ENCODE data around the gene C11orf58. TPM values are rescaled to one million over a fixed set of nuclear protein-coding genes. Genes with fewer than 3 reads are reported as not detected.

C11orf58 gene
- total and polyA plus RNA-seq, 5 donors = 124 to 139 (median 129) TPM

GRCh38 chr11:16744128-16744725, 5.8 kb downstream of the C11orf58 start:
- intact Hi-C loops (cut with DNase I) = no loop called here
- peaks cover 9% of the 10 kb centered on the region for H3K4me1 ChIP-seq (ENCODE audit: control insufficient read depth, insufficient read depth, low read length)

GRCh38 chr11:16745950-16746605, 7.6 kb downstream of the C11orf58 start:
- H3K27me3 ChIP-seq (ENCODE audit: control insufficient read depth, insufficient read depth) = no peaks in the 10 kb centered on the region
- DNase-seq = no peak
- ATAC-seq = no peak
- 72% methylated on average over 2 of the region's 2 CpGs for WGBS
- intact Hi-C loops (cut with DNase I) = no loop called here
- no peak overlapping the region for H3K4me3 ChIP-seq (ENCODE audit: low read length)
- H3K27ac ChIP-seq (ENCODE audit: low read length) = no peak overlapping the region
- H3K9me3 ChIP-seq (ENCODE audit: control insufficient read depth, low read length) = no peaks in the 10 kb centered on the region
- H3K4me1 ChIP-seq (ENCODE audit: control insufficient read depth, insufficient read depth, low read length) = peaks cover 6% of the 10 kb centered on the region

More at GRCh38 chr11:16744128-16744725, 5.8 kb downstream of the C11orf58 start:
- H3K27me3 ChIP-seq (ENCODE audit: control insufficient read depth, insufficient read depth) = no peaks in the 10 kb centered on the region
- no peaks in the 10 kb centered on the region for H3K9me3 ChIP-seq (ENCODE audit: control insufficient read depth, low read length)
- ATAC-seq (no peak), DNase-seq (no peak)
- no peak overlapping the region for H3K4me3 ChIP-seq (ENCODE audit: low read length)
- 89% methylated on average over 5 of the region's 5 CpGs for WGBS
- H3K27ac ChIP-seq (ENCODE audit: low read length) = no peak overlapping the region

- WGBS = 97% methylated on average over 1 of the region's 1 CpG
Observed at GRCh38 chr11:16749092-16749491, 10.6 kb downstream of the C11orf58 start.

GRCh38 chr11:16749666-16750065, 11.2 kb downstream of the C11orf58 start:
- Histone ChIP-seq H3K27me3 (ENCODE audit: control insufficient read depth, insufficient read depth) (no peaks in the 10 kb centered on the region), H3K9me3 (ENCODE audit: control insufficient read depth, low read length) (no peaks in the 10 kb centered on the region), H3K4me1 (ENCODE audit: control insufficient read depth, insufficient read depth, low read length) (no peaks in the 10 kb centered on the region), H3K27ac (ENCODE audit: low read length) (no peak overlapping the region), H3K4me3 (ENCODE audit: low read length) (no peak overlapping the region)
- intact Hi-C loops (cut with DNase I) = no loop called here
- DNase-seq (no peak), ATAC-seq (no peak)
- 64% methylated on average over 2 of the region's 2 CpGs for WGBS

More at GRCh38 chr11:16749092-16749491, 10.6 kb downstream of the C11orf58 start:
- no peak overlapping the region for H3K27ac ChIP-seq (ENCODE audit: low read length)
- no peak for DNase-seq
- H3K4me3 ChIP-seq (ENCODE audit: low read length) = no peak overlapping the region
- H3K27me3 ChIP-seq (ENCODE audit: control insufficient read depth, insufficient read depth) = no peaks in the 10 kb centered on the region
- intact Hi-C loops (cut with DNase I) = no loop called here
- no peaks in the 10 kb centered on the region for H3K9me3 ChIP-seq (ENCODE audit: control insufficient read depth, low read length)
- H3K4me1 ChIP-seq (ENCODE audit: control insufficient read depth, insufficient read depth, low read length) = peaks cover 1% of the 10 kb centered on the region
- no peak for ATAC-seq

GRCh38 chr11:16750417-16750816, 12.0 kb downstream of the C11orf58 start:
- no peaks in the 10 kb centered on the region for H3K27me3 ChIP-seq (ENCODE audit: control insufficient read depth, insufficient read depth)
- H3K9me3 ChIP-seq (ENCODE audit: control insufficient read depth, low read length) = no peaks in the 10 kb centered on the region
- no peak overlapping the region for H3K27ac ChIP-seq (ENCODE audit: low read length)
- H3K4me1 ChIP-seq (ENCODE audit: control insufficient read depth, insufficient read depth, low read length) = no peaks in the 10 kb centered on the region
- DNase-seq (no peak), ATAC-seq (no peak)
- H3K4me3 ChIP-seq (ENCODE audit: low read length) = no peak overlapping the region
- WGBS = 51% methylated on average over 1 of the region's 1 CpG
- intact Hi-C loops (cut with DNase I) = no loop called here

GRCh38 chr11:16758382-16759024, 20.1 kb downstream of the C11orf58 start:
- no peak overlapping the region for H3K27ac ChIP-seq (ENCODE audit: low read length)
- intact Hi-C loops (cut with DNase I) = no loop called here
- H3K4me3 ChIP-seq (ENCODE audit: low read length) = no peak overlapping the region
- ATAC-seq (peak; percentile 15 to 40), DNase-seq (no peak)
- WGBS = 93% methylated on average over 4 of the region's 4 CpGs
- H3K9me3 ChIP-seq (ENCODE audit: control insufficient read depth, low read length) = no peaks in the 10 kb centered on the region
- no peaks in the 10 kb centered on the region for H3K4me1 ChIP-seq (ENCODE audit: control insufficient read depth, insufficient read depth, low read length)
- no peaks in the 10 kb centered on the region for H3K27me3 ChIP-seq (ENCODE audit: control insufficient read depth, insufficient read depth)

GRCh38 chr11:16759857-16760508, 21.5 kb downstream of the C11orf58 start:
- no peaks in the 10 kb centered on the region for H3K9me3 ChIP-seq (ENCODE audit: control insufficient read depth, low read length)
- DNase-seq (no peak), ATAC-seq (no peak)
- H3K27me3 ChIP-seq (ENCODE audit: control insufficient read depth, insufficient read depth) = no peaks in the 10 kb centered on the region
- H3K27ac ChIP-seq (ENCODE audit: low read length) = no peak overlapping the region
- no peak overlapping the region for H3K4me3 ChIP-seq (ENCODE audit: low read length)
- no peaks in the 10 kb centered on the region for H3K4me1 ChIP-seq (ENCODE audit: control insufficient read depth, insufficient read depth, low read length)
- intact Hi-C loops (cut with DNase I) = no loop called here
- 58% methylated on average over 8 of the region's 8 CpGs for WGBS

- Histone ChIP-seq H3K27me3 (ENCODE audit: control insufficient read depth, insufficient read depth) (no peaks in the 10 kb centered on the region), H3K4me3 (ENCODE audit: low read length) (no peak overlapping the region), H3K4me1 (ENCODE audit: control insufficient read depth, insufficient read depth, low read length) (no peaks in the 10 kb centered on the region), H3K27ac (ENCODE audit: low read length) (no peak overlapping the region), H3K9me3 (ENCODE audit: control insufficient read depth, low read length) (no peaks in the 10 kb centered on the region)
- 93% methylated on average over 1 of the region's 1 CpG for WGBS
- intact Hi-C loops (cut with DNase I) = no loop called here
- no peak for ATAC-seq
- no peak for DNase-seq
Observed at GRCh38 chr11:16763746-16764145, 25.3 kb downstream of the C11orf58 start.

- H3K4me3 ChIP-seq (ENCODE audit: low read length) = no peak overlapping the region
- intact Hi-C loops (cut with DNase I) = no loop called here
- H3K9me3 ChIP-seq (ENCODE audit: control insufficient read depth, low read length) = no peaks in the 10 kb centered on the region
- no peak for ATAC-seq
- H3K27me3 ChIP-seq (ENCODE audit: control insufficient read depth, insufficient read depth) = no peaks in the 10 kb centered on the region
- no peak overlapping the region for H3K27ac ChIP-seq (ENCODE audit: low read length)
- no peak for DNase-seq
- no peaks in the 10 kb centered on the region for H3K4me1 ChIP-seq (ENCODE audit: control insufficient read depth, insufficient read depth, low read length)
- WGBS = 90% methylated on average over 8 of the region's 8 CpGs
Observed at GRCh38 chr11:16764888-16765287, 26.4 kb downstream of the C11orf58 start.

- 73% methylated on average over 4 of the region's 4 CpGs for WGBS
- Histone ChIP-seq H3K27me3 (ENCODE audit: control insufficient read depth, insufficient read depth) (no peaks in the 10 kb centered on the region), H3K9me3 (ENCODE audit: control insufficient read depth, low read length) (no peaks in the 10 kb centered on the region), H3K4me1 (ENCODE audit: control insufficient read depth, insufficient read depth, low read length) (no peaks in the 10 kb centered on the region), H3K27ac (ENCODE audit: low read length) (no peak overlapping the region), H3K4me3 (ENCODE audit: low read length) (no peak overlapping the region)
- ATAC-seq (no peak), DNase-seq (no peak)
- intact Hi-C loops (cut with DNase I) = no loop called here
Observed at GRCh38 chr11:16767137-16767536, 28.7 kb downstream of the C11orf58 start.

- 82% methylated on average over 4 of the region's 4 CpGs for WGBS
- Histone ChIP-seq H3K4me1 (ENCODE audit: control insufficient read depth, insufficient read depth, low read length) (no peaks in the 10 kb centered on the region), H3K9me3 (ENCODE audit: control insufficient read depth, low read length) (no peaks in the 10 kb centered on the region), H3K27me3 (ENCODE audit: control insufficient read depth, insufficient read depth) (no peaks in the 10 kb centered on the region), H3K4me3 (ENCODE audit: low read length) (no peak overlapping the region), H3K27ac (ENCODE audit: low read length) (no peak overlapping the region)
- DNase-seq = no peak
- no peak for ATAC-seq
- intact Hi-C loops (cut with DNase I) = no loop called here
Observed at GRCh38 chr11:16767957-16768356, 29.5 kb downstream of the C11orf58 start.

Data from right cardiac atrium (tissue), 5 donors.